MCF 10A (cell line): ENCODE data around the gene NQO2. TPM values are rescaled to one million over a fixed set of nuclear protein-coding genes. Genes with fewer than 3 reads are reported as not detected.
A peak's percentile ranks its signal among the peaks of the same experiment; 100 is the strongest.

Experiments
- BruUV-seq: library from RNA; stranded (reverse); fragments of 400-500 nt; replicated peaks from 2 replicates; lab custom pipeline; 2021; lab: Mats Ljungman, UMichigan
- CTCF ChIA-PET: fragments of 300-600 bp; sonication (Branson Sonifier 250); formaldehyde crosslinking; extraction: SDS; loops from one replicate; lab custom pipeline; 2021; ENCODE audit warnings: antibody characterized with exemption, inconsistent platforms; lab: Yijun Ruan, JAX
- POLR2A ChIA-PET: fragments of 300-600, 350-650 bp; sonication (Branson Sonifier 250); formaldehyde crosslinking; extraction: SDS; loops from one replicate; lab custom pipeline; 2020; ENCODE audit warnings: antibody characterized with exemption, inconsistent platforms; lab: Yijun Ruan, JAX
- DNase-seq: peaks from one replicate; pipeline ENCODE4 v3.0.0-alpha.2; 2018; ENCODE audit not compliant: unreplicated experiment
- H3K27ac Mint-ChIP-seq: one replicate; pipeline ENCODE4 v1.8.0; 2022; ENCODE audit warnings: mild to moderate bottlenecking, low read depth, mixed read lengths; ENCODE audit not compliant: unreplicated experiment
- H3K27me3 Mint-ChIP-seq: one replicate; pipeline ENCODE4 v1.8.0; 2022; ENCODE audit warnings: mixed read lengths; ENCODE audit not compliant: insufficient read depth, unreplicated experiment
- H3K36me3 Mint-ChIP-seq: one replicate; pipeline ENCODE4 v1.8.0; 2022; ENCODE audit warnings: mild to moderate bottlenecking, moderate library complexity, mixed read lengths; ENCODE audit not compliant: insufficient read depth, unreplicated experiment
- H3K4me1 Mint-ChIP-seq: one replicate; pipeline ENCODE4 v1.8.0; 2022; ENCODE audit warnings: mixed read lengths; ENCODE audit not compliant: insufficient read depth, unreplicated experiment
- H3K4me3 Mint-ChIP-seq: one replicate; pipeline ENCODE4 v1.8.0; 2022; ENCODE audit warnings: mild to moderate bottlenecking, moderate library complexity, mixed read lengths; ENCODE audit not compliant: unreplicated experiment
- H3K9me3 Mint-ChIP-seq: one replicate; pipeline ENCODE4 v1.8.0; 2022; ENCODE audit warnings: mixed read lengths; ENCODE audit not compliant: unreplicated experiment
- CTCF ChIP-seq: fragments of 200-600 bp; IDR thresholded peaks from one replicate; pipeline ENCODE4 v1.8.0; 2022; ENCODE audit warnings: antibody characterized with exemption, mild to moderate bottlenecking; ENCODE audit not compliant: unreplicated experiment
- intact Hi-C: fragments of 100-400 bp; cut with micrococcal nuclease; formaldehyde crosslinking; loops from 2 replicates; pipeline ENCODE4 v1.14.1; 2022
- total RNA-seq: library from RNA; stranded (reverse); gene quantifications from 2 replicates; pipeline ENCODE4 v1.2.3, GENCODE V29; 2022

The NQO2 gene
- total RNA-seq, 1 experiment from 2014 or later: 18.6 TPM

GRCh38 chr6:2984738-2985406 is 14.8 kb upstream of the NQO2 start:
- Mint-ChIP-seq H3K27me3 (no peaks in the 10 kb centered on the region), H3K27ac (no peak overlapping the region), H3K9me3 (no peaks in the 10 kb centered on the region), H3K36me3 (no peaks in the 10 kb centered on the region), H3K4me1 (peaks cover 38% of the 10 kb centered on the region), H3K4me3 (no peak overlapping the region)
- ChIA-PET POLR2A (interaction anchor here (1.3 to 2.2 kb wide), 3 partner anchors 9 to 83 kb away, joined by 3 to 6 read pairs (median 5); partner anchors contain the start of gene RIPK1), CTCF (interaction anchor here (0.6 to 1.7 kb wide), 4 partner anchors 10 to 138 kb away, joined by 3 to 4 read pairs (median 3); no protein-coding TSS in a partner anchor)
- TF ChIP-seq CTCF: no peak
- BruUV-seq: no TSS peak
- intact Hi-C loops: no loop called here
- DNase-seq: no peak

GRCh38 chr6:2986722-2987221 is 12.9 kb upstream of the NQO2 start:
- ChIA-PET CTCF (interaction anchor here (0.6 to 2.2 kb wide), 13 partner anchors 9 to 265 kb away, joined by 3 to 8 read pairs (median 5); partner anchors contain the start of genes NQO2 and SERPINB6), POLR2A (interaction anchor here (0.6 to 5.3 kb wide), 13 partner anchors 12 to 515 kb away, joined by 3 to 78 read pairs (median 5); partner anchors contain the start of genes NQO2, RIPK1, SERPINB1 and SERPINB6)
- no peak for TF ChIP-seq CTCF
- Mint-ChIP-seq H3K27me3 (no peaks in the 10 kb centered on the region), H3K9me3 (no peaks in the 10 kb centered on the region), H3K27ac (peak overlapping the region; percentile 76), H3K4me3 (peak overlapping the region; percentile 87), H3K4me1 (peaks cover 31% of the 10 kb centered on the region), H3K36me3 (no peaks in the 10 kb centered on the region)
- DNase-seq: peak; percentile 81
- no TSS peak for BruUV-seq
- intact Hi-C loops: no loop called here

GRCh38 chr6:2988094-2988425 is 11.6 kb upstream of the NQO2 start:
- BruUV-seq: no TSS peak

More at GRCh38 chr6:2988094-2988425, 11.6 kb upstream of the NQO2 start:
- ChIA-PET POLR2A (interaction anchor here (0.7 to 5.3 kb wide), 14 partner anchors 9 to 223 kb away, joined by 3 to 78 read pairs (median 20); partner anchors contain the start of genes NQO2, RIPK1, SERPINB1 and SERPINB6), CTCF (interaction anchor here (0.6 to 3.1 kb wide), 8 partner anchors 14 to 1801 kb away, joined by 3 to 17 read pairs (median 4); no protein-coding TSS in a partner anchor)
- H3K36me3 Mint-ChIP-seq: no peaks in the 10 kb centered on the region
- peak overlapping the region; percentile 87 for H3K4me3 Mint-ChIP-seq
- peak overlapping the region; percentile 76 for H3K27ac Mint-ChIP-seq
- intact Hi-C loops: loop anchor here (1.0 kb wide), 1 partner anchor 18 kb away; no protein-coding TSS in a partner anchor
- no peak for TF ChIP-seq CTCF
- no peak for DNase-seq
- no peaks in the 10 kb centered on the region for H3K9me3 Mint-ChIP-seq
- no peaks in the 10 kb centered on the region for H3K27me3 Mint-ChIP-seq
- peaks cover 31% of the 10 kb centered on the region for H3K4me1 Mint-ChIP-seq
